ENCODE results near the gene PRXL2C.
"Not testable (repeated sequence)": the region's sequence is repeated elsewhere in the genome, so short reads cannot be mapped to it uniquely, and the experiment has no call there.

Gene PRXL2C

GRCh38 chr9:96644137-96644536, 11.0 kb downstream of the PRXL2C start:
- no peak for TF ChIP-seq CTCF (conservative IDR thresholded peaks at IDR 0.05)
- no peak for TF ChIP-seq ZFX (IDR thresholded peaks at IDR 0.05)
- H3K27ac ChIP-seq, result no peak overlapping the region; the same call in 1 of the 2 replicates

GRCh38 chr9:96641514-96641913, 13.6 kb downstream of the PRXL2C start:
- no peak overlapping the region for H3K27ac ChIP-seq
- no peak for TF ChIP-seq CTCF (conservative IDR thresholded peaks at IDR 0.05)
- TF ChIP-seq ZFX (IDR thresholded peaks at IDR 0.05), result no peak

DNA sequence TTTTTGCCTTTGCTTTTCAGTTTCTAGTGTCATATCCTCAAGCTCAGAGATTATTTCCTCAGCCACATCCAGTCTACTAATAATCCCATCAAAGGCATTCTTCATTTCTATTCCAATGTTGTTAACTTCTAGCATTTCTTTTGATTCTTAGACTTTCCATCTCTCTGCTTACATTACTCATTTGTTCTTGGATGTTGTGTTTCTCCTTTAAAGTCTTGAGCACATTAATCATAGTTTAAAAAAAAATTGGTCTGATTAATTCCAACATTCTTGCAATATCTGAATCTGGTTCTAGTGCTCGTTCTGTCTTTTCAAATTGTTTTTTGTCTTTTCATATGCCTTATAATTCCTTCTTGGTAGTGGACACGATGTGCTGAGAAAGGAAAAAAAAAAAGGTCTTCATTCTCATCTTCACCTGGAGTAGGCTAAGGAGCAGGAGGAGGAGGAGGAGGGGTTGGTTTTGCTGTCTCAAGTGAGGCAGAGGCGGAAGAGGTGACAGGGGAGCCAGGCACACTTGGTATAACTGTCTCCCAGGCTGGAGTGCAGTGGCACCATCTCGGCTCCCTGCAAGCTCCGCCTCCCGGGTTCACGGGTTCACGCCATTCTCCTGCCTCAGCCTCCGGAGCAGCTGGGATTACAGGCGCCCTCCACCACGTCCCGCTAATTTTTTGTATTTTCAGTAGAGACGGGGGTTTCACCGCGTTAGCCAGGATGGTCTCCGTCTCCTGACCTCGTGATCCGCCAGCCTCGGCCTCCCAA, 16.3 kb downstream of the PRXL2C start:
- no peak overlapping the region for H3K27ac ChIP-seq
- TF ChIP-seq ZFX (IDR thresholded peaks at IDR 0.05) (no peak), CTCF (conservative IDR thresholded peaks at IDR 0.05) (no peak)

DNA sequence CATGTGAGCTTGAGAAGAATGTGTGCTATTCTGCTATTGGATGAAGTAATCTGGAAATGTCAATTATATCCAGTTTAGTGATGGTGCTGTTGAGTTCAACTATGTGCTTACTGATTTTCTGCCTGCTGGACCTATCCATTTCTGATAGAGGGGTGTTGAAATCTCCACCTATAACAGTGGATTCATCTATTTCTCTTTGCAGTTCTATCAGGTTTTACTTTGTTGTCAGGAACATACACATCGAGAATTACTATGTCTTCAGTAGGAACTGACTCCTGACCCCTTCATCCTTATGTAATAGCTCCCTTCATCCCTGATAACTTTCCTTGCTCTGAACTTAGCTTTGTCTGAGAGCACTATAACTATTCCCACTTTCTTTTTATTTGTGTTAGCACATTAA, 18.7 kb downstream of the PRXL2C start:
- H3K27ac ChIP-seq, result no peak overlapping the region
- TF ChIP-seq ZFX (IDR thresholded peaks at IDR 0.05), result no peak
- no peak for TF ChIP-seq CTCF (conservative IDR thresholded peaks at IDR 0.05)

DNA sequence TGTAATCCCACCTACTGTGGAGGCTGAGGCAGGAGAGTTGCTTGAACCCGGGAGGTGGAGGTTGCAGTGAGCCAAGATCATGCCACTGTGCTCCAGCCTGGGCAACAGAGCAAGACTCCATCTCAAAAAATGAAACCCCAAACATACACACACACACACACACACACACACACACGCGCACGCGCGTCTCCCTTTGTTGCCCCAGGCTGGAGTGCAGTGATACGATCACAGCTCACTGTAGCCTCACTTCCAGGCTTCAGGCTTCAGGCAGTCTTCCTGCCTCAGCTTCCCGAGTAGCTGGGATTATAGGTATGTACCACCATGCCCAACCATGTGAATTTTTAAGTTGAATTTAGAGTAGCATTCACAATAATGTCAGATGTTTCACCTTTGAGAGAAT, 21.5 kb downstream of the PRXL2C start:
- not testable (repeated sequence) for H3K27ac ChIP-seq

DNA sequence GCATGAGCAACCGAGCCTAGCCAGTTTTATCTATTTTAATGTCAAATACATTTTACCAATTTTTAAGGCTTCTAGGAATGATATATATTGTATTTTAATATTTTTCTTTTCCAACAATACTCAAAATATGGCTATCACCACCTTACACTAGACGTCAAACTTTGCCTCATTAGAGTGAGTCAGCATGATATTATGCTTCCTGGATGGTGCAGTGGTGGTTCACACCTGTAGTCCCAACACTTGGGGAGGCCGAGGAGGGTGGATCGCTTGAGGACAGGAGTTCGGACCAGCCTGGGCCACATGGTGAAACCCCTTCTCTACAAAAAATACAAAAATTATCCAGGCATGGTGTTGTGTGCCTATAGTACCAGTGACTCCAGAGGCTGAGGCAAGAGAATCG, 28.2 kb downstream of the PRXL2C start:
- H3K27ac ChIP-seq, result no peak overlapping the region
- TF ChIP-seq ZFX (IDR thresholded peaks at IDR 0.05) (no peak), CTCF (conservative IDR thresholded peaks at IDR 0.05) (no peak)

DNA sequence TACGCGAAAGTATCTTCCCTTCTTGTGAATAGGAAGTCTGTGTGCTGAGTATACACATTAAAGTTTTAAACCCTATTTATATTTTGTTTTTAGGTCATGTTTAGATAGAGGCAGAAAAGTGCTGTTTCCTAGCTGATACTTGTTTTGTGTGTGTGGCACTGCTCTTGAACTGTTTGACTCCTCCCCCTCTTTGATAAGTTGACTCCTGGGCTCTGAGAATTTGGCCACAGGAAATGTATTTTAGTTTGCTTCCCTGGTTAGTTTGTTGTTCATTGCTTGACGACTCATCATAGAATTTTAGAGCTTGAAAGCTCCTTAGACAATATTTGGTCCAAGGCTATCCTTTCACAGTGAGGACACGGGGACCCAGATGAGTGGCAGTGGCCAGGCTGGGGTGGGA, 33.5 kb downstream of the PRXL2C start:
- no peak overlapping the region for H3K27ac ChIP-seq
- TF ChIP-seq ZFX (IDR thresholded peaks at IDR 0.05), result no peak
- no peak for TF ChIP-seq CTCF (conservative IDR thresholded peaks at IDR 0.05)

DNA sequence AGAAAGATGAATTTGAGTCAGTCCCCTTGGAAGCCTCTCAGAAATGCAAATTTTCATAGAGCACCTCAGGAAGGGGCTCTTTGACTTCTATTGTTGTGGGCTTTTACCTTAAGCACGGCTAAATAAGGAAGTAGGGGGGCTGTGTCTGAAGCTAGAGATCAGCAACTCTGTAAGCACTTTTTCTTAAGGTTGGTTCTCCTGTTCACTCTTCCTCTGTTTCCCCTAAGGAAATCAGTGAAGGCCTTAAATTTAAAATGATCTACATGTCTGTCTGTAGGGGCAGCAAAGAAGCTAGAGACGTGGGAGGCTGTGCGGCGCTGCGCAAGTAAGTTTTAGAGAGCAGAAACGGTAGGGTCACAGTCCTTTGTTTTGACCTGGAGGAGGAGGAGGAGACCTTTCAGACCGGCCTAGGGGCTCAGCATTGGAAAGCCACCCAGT, 34.3 kb downstream of the PRXL2C start:
- TF ChIP-seq CTCF (conservative IDR thresholded peaks at IDR 0.05), result no peak
- no peak for TF ChIP-seq ZFX (IDR thresholded peaks at IDR 0.05)
- no peak overlapping the region for H3K27ac ChIP-seq
